NCI-H146 treated with DMSO at 0.1 percent for 48 hours (cell line): ENCODE data around the gene IFNGR2.
"Not testable (repeated sequence)": the region's sequence is repeated elsewhere in the genome, so short reads cannot be mapped to it uniquely, and the experiment has no call there.

Experiments used
- DNase-seq: peaks from one replicate; lab custom pipeline; 2025; ENCODE audit not compliant: unreplicated experiment; lab: John Stamatoyannopoulos, UW

IFNGR2 gene

GRCh38 chr21:33434770-33435360 is 31.7 kb downstream of the IFNGR2 start:
- DNase-seq, result no peak

- no peak for DNase-seq
Observed at GRCh38 chr21:33437140-33437539, 33.9 kb downstream of the IFNGR2 start.

- DNase-seq, result peak; percentile 11
Observed at GRCh38 chr21:33441489-33442477, 38.6 kb downstream of the IFNGR2 start.

GRCh38 chr21:33443194-33443593 is 40.0 kb downstream of the IFNGR2 start:
- no peak for DNase-seq

GRCh38 chr21:33444499-33444898 is 41.3 kb downstream of the IFNGR2 start:
- DNase-seq, result no peak

- DNase-seq, result not testable (repeated sequence)
Observed at GRCh38 chr21:33446620-33447019, 43.4 kb downstream of the IFNGR2 start.

GRCh38 chr21:33449616-33450015 is 46.4 kb downstream of the IFNGR2 start:
- no peak for DNase-seq

GRCh38 chr21:33451634-33452071 is 48.4 kb downstream of the IFNGR2 start:
- DNase-seq, result no peak

- DNase-seq, result no peak
Observed at GRCh38 chr21:33452362-33452761, 49.1 kb downstream of the IFNGR2 start.

GRCh38 chr21:33455686-33456446 is 52.7 kb downstream of the IFNGR2 start:
- DNase-seq, result no peak

- DNase-seq, result no peak
Observed at GRCh38 chr21:33458861-33459260, 55.6 kb downstream of the IFNGR2 start.

- no peak for DNase-seq
Observed at GRCh38 chr21:33461538-33462250, 58.5 kb downstream of the IFNGR2 start.

- not testable (repeated sequence) for DNase-seq
Observed at GRCh38 chr21:33469183-33469582, 66.0 kb downstream of the IFNGR2 start.

- DNase-seq, result no peak
Observed at GRCh38 chr21:33470701-33471100, 67.5 kb downstream of the IFNGR2 start.

- no peak for DNase-seq
Observed at GRCh38 chr21:33473344-33473743, 70.1 kb downstream of the IFNGR2 start.

GRCh38 chr21:33477066-33477465 is 73.9 kb downstream of the IFNGR2 start:
- no peak for DNase-seq

GRCh38 chr21:33478182-33478581 is 75.0 kb downstream of the IFNGR2 start:
- DNase-seq, result no peak

GRCh38 chr21:33478935-33479678 is 75.9 kb downstream of the IFNGR2 start:
- peak; percentile 2 for DNase-seq

GRCh38 chr21:33479679-33480480 is 76.7 kb downstream of the IFNGR2 start, which contains the start of gene TMEM50B:
TMEM50B (minus strand) TSS chr21:33479974; CDS start chr21:33468885, 11,089 bp downstream.
- peak; percentile 65 for DNase-seq
